ENCODE data around the gene MGST3.
A peak's percentile ranks its signal among the peaks of the same experiment; 100 is the strongest.
"Not testable (repeated sequence)": the region's sequence is repeated elsewhere in the genome, so short reads cannot be mapped to it uniquely, and the experiment has no call there.

Gene MGST3

GRCh38 chr1:165630629-165631341 lies at the start of gene MGST3:
Gene MGST3, plus strand, starts transcription at chr1:165631234. Its CDS starts 18,614 bp downstream, at chr1:165649848.
- Mint-ChIP-seq H3K9me3 (no peaks in the 10 kb centered on the region), H3K4me1 (peaks cover 17% of the 10 kb centered on the region), H3K4me3 (no peak within 1 kb of the TSS), H3K36me3 (peaks cover 5% of the 10 kb centered on the region), H3K27ac (no peak within 1 kb of the TSS)
- peak; percentile 89 to 95 for DNase-seq (ENCODE audit: low spot score in 2 of 2)
- ATAC-seq, result peak; percentile 92

GRCh38 chr1:165581926-165582325 lies 49.1 kb upstream of the MGST3 start:
- Mint-ChIP-seq H3K36me3 (no peaks in the 10 kb centered on the region), H3K4me1 (no peaks in the 10 kb centered on the region), H3K27ac (no peak overlapping the region), H3K4me3 (no peak overlapping the region), H3K9me3 (no peaks in the 10 kb centered on the region)
- ATAC-seq (no peak), DNase-seq (ENCODE audit: low spot score in 2 of 2) (no peak)

GRCh38 chr1:165586398-165586797 lies 44.6 kb upstream of the MGST3 start:
- Mint-ChIP-seq H3K9me3 (no peaks in the 10 kb centered on the region), H3K27ac (no peak overlapping the region), H3K4me3 (no peak overlapping the region), H3K4me1 (no peaks in the 10 kb centered on the region), H3K36me3 (no peaks in the 10 kb centered on the region)
- ATAC-seq (no peak), DNase-seq (ENCODE audit: low spot score in 2 of 2) (no peak)

GRCh38 chr1:165591391-165591790 lies 39.6 kb upstream of the MGST3 start:
- not testable (repeated sequence) for H3K4me3 Mint-ChIP-seq; ATAC-seq; H3K27ac Mint-ChIP-seq; H3K4me1 Mint-ChIP-seq; H3K9me3 Mint-ChIP-seq; H3K36me3 Mint-ChIP-seq; DNase-seq (ENCODE audit: low spot score in 2 of 2)

- no peaks in the 10 kb centered on the region for H3K9me3 Mint-ChIP-seq
- H3K4me1 Mint-ChIP-seq, result peaks cover 20% of the 10 kb centered on the region
- DNase-seq (ENCODE audit: low spot score in 2 of 2), result peak; percentile 70 to 86
- no peak overlapping the region for H3K4me3 Mint-ChIP-seq
- no peak overlapping the region for H3K27ac Mint-ChIP-seq
- ATAC-seq, result peak; percentile 43
- H3K36me3 Mint-ChIP-seq, result peaks cover 7% of the 10 kb centered on the region
Observed at GRCh38 chr1:165592945-165593823, 37.9 kb upstream of the MGST3 start.

- Mint-ChIP-seq H3K36me3 (peaks cover 10% of the 10 kb centered on the region), H3K27ac (no peak overlapping the region), H3K4me1 (peaks cover 29% of the 10 kb centered on the region), H3K4me3 (no peak overlapping the region), H3K9me3 (no peaks in the 10 kb centered on the region)
- ATAC-seq (no peak), DNase-seq (ENCODE audit: low spot score in 2 of 2) (no peak)
Observed at GRCh38 chr1:165595246-165595938, 35.6 kb upstream of the MGST3 start.

- Mint-ChIP-seq H3K9me3 (no peaks in the 10 kb centered on the region), H3K4me3 (peak overlapping the region; percentile 81), H3K36me3 (peaks cover 10% of the 10 kb centered on the region), H3K4me1 (peaks cover 32% of the 10 kb centered on the region), H3K27ac (peak overlapping the region; percentile 96)
- ATAC-seq (peak; percentile 98), DNase-seq (ENCODE audit: low spot score in 2 of 2) (peak; percentile 86 to 97)
Observed at GRCh38 chr1:165597883-165598675, 33.0 kb upstream of the MGST3 start.

GRCh38 chr1:165598676-165599059 lies 32.4 kb upstream of the MGST3 start:
- DNase-seq (ENCODE audit: low spot score in 2 of 2) (peak in 1 of 2 donors; percentile 51), ATAC-seq (no peak)
- peaks cover 29% of the 10 kb centered on the region for H3K4me1 Mint-ChIP-seq
- peak overlapping the region; percentile 96 for H3K27ac Mint-ChIP-seq
- peaks cover 10% of the 10 kb centered on the region for H3K36me3 Mint-ChIP-seq
- peak overlapping the region; percentile 81 for H3K4me3 Mint-ChIP-seq
- no peaks in the 10 kb centered on the region for H3K9me3 Mint-ChIP-seq

GRCh38 chr1:165600793-165601192 lies 30.2 kb upstream of the MGST3 start:
- H3K36me3 Mint-ChIP-seq, result peaks cover 10% of the 10 kb centered on the region
- ATAC-seq (no peak), DNase-seq (ENCODE audit: low spot score in 2 of 2) (peak in 1 of 2 donors; percentile 42)
- H3K4me1 Mint-ChIP-seq, result peaks cover 29% of the 10 kb centered on the region
- H3K9me3 Mint-ChIP-seq, result no peaks in the 10 kb centered on the region
- H3K27ac Mint-ChIP-seq, result no peak overlapping the region
- no peak overlapping the region for H3K4me3 Mint-ChIP-seq

- Mint-ChIP-seq H3K9me3 (no peaks in the 10 kb centered on the region), H3K4me3 (no peak overlapping the region), H3K27ac (peak overlapping the region; percentile 33), H3K4me1 (peaks cover 9% of the 10 kb centered on the region), H3K36me3 (no peaks in the 10 kb centered on the region)
- ATAC-seq (no peak), DNase-seq (ENCODE audit: low spot score in 2 of 2) (no peak)
Observed at GRCh38 chr1:165603810-165604209, 27.2 kb upstream of the MGST3 start.

GRCh38 chr1:165605246-165605645 lies 25.8 kb upstream of the MGST3 start:
- peaks cover 6% of the 10 kb centered on the region for H3K4me1 Mint-ChIP-seq
- ATAC-seq (no peak), DNase-seq (ENCODE audit: low spot score in 2 of 2) (no peak)
- H3K27ac Mint-ChIP-seq, result no peak overlapping the region
- H3K9me3 Mint-ChIP-seq, result no peaks in the 10 kb centered on the region
- H3K4me3 Mint-ChIP-seq, result no peak overlapping the region
- no peaks in the 10 kb centered on the region for H3K36me3 Mint-ChIP-seq

- not testable (repeated sequence) for H3K4me1 Mint-ChIP-seq, H3K36me3 Mint-ChIP-seq, H3K4me3 Mint-ChIP-seq, H3K9me3 Mint-ChIP-seq, ATAC-seq, H3K27ac Mint-ChIP-seq
- DNase-seq (ENCODE audit: low spot score in 2 of 2), result peak in 1 of 2 donors; percentile 26
Observed at GRCh38 chr1:165606676-165607075, 24.4 kb upstream of the MGST3 start.

- ATAC-seq, result no peak
- H3K4me3 Mint-ChIP-seq, result no peak overlapping the region
Observed at GRCh38 chr1:165610866-165611265, 20.2 kb upstream of the MGST3 start.

GRCh38 chr1:165612062-165612461 lies 19.0 kb upstream of the MGST3 start:
- Mint-ChIP-seq H3K27ac (no peak overlapping the region), H3K36me3 (no peaks in the 10 kb centered on the region), H3K4me1 (no peaks in the 10 kb centered on the region), H3K4me3 (no peak overlapping the region), H3K9me3 (peaks cover 4% of the 10 kb centered on the region)
- DNase-seq (ENCODE audit: low spot score in 2 of 2), result no peak
- ATAC-seq, result no peak

More at GRCh38 chr1:165610866-165611265, 20.2 kb upstream of the MGST3 start:
- Mint-ChIP-seq H3K27ac (no peak overlapping the region), H3K4me1 (no peaks in the 10 kb centered on the region), H3K36me3 (no peaks in the 10 kb centered on the region), H3K9me3 (peaks cover 4% of the 10 kb centered on the region)
- DNase-seq (ENCODE audit: low spot score in 2 of 2), result no peak

All from stimulated activated effector memory CD8-positive, alpha-beta T cell treated with anti-CD3 and anti-CD28 coated beads, Interleukin-12 subunit alpha, Interleukin-12 subunit beta, amount 100 ng/mL, for 72 hours (primary cell).